OCI-M2 (cell line): Measurements from ENCODE around the gene ZYG11A.
"Not testable (repeated sequence)": the region's sequence is repeated elsewhere in the genome, so short reads cannot be mapped to it uniquely, and the experiment has no call there.

Source experiments
- DNase-seq: peaks from one replicate; lab custom pipeline; 2025; ENCODE audit not compliant: unreplicated experiment; lab: John Stamatoyannopoulos, UW

The ZYG11A gene

GRCh38 chr1:52842643-52843310 is at the start of gene ZYG11A:
TSS of gene ZYG11A (plus strand) at chr1:52842760. CDS start at chr1:52842884, 124 bp downstream.
- DNase-seq: peak; percentile 35

DNA sequence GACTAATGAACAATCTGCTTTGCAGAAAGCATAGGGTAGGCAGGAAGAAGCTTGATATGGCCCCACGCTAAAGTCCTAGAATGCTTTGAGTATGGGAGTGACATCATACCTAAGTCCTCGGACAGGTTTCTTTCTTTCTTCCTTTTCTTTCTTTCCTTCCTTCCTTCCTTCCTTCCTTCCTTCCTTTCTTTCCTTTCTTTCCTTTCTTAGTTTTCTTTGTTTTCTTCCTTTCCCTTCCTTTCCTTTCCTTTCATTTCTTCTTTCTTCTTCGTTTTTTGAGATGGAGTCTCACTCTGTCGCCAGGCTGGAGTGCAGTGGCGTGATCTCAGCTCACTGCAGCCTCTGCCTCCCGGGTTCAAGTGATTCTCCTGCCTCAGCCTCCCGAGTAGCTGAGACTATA is 48.8 kb upstream of the ZYG11A start:
- not testable (repeated sequence) for DNase-seq

- no peak for DNase-seq
Observed at GRCh38 chr1:52795464-52795863, 47.1 kb upstream of the ZYG11A start.

- DNase-seq: no peak
Observed at GRCh38 chr1:52798331-52798730, 44.2 kb upstream of the ZYG11A start.

GRCh38 chr1:52801011-52801410 is 41.5 kb upstream of the ZYG11A start:
- no peak for DNase-seq

- not testable (repeated sequence) for DNase-seq
Observed at GRCh38 chr1:52804083-52804482, 38.5 kb upstream of the ZYG11A start.

DNA sequence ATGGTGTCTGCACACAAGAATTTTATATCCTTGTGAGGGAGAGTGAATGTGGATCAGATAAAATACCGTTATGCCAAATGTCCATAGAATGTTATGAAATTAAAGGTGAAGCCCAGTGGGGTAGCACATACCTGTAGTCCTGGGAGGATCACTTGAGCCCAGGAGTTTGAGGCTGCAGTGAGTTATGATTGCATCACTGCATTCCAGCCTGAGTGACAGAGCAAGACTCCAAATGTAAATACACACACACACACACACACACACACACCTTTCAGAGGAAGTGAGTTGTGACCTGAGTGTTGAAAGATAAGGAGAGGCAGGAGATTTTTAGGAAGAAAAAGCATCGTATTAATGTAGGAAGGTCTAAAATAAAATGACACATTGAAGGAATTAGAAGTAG is 28.1 kb upstream of the ZYG11A start:
- DNase-seq: no peak

GRCh38 chr1:52820830-52821229 is 21.7 kb upstream of the ZYG11A start:
- DNase-seq: not testable (repeated sequence)

GRCh38 chr1:52825868-52826267 is 16.7 kb upstream of the ZYG11A start:
- no peak for DNase-seq

- DNase-seq: no peak
Observed at GRCh38 chr1:52834798-52835197, 7.8 kb upstream of the ZYG11A start.

- no peak for DNase-seq
Observed at GRCh38 chr1:52836035-52836434, 6.5 kb upstream of the ZYG11A start.

GRCh38 chr1:52839175-52839574 is 3.4 kb upstream of the ZYG11A start:
- not testable (repeated sequence) for DNase-seq

DNA sequence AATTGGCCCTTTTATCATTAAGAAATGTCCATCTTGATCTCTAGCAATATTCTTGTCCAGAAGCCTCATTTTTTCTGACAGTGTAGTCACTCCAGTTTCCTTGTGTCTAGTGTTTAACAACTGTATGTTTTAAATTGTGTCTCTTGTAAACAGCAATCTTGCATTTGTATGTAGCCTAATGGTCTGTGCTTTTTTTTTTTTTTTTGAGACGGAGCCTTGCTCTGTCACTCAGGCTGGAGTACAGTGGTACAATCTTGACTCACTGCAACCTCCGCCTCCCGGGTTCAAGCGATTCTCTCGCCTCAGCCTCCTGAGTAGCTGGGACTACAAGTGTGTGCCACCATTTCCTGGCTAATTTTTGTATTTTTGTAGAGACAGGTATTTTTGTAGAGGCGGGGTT is 2.6 kb downstream of the ZYG11A start:
- DNase-seq: not testable (repeated sequence)

- no peak for DNase-seq
Observed at GRCh38 chr1:52848423-52848822, 5.9 kb downstream of the ZYG11A start.

DNA sequence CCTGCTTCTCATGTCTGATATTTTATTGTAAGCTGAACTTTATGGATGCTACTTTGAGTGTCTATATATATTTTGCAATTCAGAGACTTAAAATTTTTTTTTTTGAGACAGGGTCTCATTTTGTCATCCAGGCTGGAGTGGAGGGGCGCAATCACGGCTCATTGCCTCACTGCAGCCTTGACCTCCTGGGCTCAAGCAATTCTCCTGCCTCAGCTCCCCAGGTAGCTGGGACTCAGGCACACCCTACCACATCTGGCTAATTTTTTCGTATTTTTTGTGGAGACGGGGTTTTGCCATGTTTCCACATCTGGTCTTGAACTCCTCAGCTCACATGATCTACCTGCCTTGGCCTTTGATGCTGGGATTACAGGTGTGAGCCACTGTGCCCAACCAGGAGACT is 8.4 kb downstream of the ZYG11A start:
- DNase-seq: no peak

DNA sequence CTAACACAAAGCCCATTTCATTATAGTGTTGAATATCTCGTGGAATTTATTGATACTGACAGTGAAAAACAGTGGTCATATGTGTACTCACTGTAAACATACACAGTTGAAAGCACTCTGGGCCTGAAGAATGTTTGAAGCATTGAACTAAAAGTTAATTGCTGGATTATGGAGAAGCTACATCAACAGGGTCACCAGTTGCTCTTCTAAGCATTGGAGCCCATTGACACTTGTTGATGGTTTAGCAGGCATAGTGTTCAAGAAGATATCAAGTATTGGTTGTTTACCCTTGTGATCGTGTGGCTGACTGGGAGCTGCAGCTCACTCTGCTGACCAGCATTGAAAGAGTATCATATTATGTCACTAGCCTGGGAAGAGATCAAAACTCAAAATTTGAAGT is 10.3 kb downstream of the ZYG11A start:
- no peak for DNase-seq

DNA sequence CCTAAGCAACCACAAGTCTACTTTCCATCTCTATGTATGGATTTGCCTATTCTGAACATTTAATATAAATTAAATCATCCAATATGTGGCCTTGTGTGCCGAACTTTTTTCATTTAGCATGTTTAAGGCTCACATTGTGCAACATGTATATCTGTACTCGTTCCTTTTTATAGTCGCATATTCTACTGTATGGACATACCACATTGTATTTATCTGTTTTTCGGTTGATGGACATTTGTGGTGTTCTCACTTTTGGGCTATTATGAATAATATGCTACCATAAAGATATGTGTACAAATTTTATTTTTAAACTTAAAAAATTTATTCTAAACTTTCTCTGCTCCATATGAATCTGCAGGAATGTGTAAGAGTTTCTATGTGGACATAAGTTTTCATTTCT is 13.0 kb downstream of the ZYG11A start:
- no peak for DNase-seq

DNA sequence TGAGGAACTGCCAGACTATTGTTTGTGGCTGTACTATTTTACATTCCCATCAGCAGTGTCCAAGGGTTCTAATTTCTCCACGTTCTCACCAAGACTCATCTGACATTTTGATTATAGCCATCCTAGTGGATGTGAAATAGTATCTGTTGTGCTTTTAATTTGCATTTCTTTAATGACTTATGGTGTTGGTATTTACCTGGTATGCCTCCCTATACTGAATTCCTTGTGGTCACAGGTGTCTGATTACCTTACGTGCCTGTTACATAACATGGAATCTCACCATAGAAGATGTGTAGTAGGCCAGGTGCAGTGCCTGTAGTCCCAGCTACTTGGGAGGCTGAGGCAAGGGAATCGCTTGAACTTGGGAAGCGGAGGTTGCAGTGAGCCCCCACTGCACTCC is 13.5 kb downstream of the ZYG11A start:
- DNase-seq: no peak

DNA sequence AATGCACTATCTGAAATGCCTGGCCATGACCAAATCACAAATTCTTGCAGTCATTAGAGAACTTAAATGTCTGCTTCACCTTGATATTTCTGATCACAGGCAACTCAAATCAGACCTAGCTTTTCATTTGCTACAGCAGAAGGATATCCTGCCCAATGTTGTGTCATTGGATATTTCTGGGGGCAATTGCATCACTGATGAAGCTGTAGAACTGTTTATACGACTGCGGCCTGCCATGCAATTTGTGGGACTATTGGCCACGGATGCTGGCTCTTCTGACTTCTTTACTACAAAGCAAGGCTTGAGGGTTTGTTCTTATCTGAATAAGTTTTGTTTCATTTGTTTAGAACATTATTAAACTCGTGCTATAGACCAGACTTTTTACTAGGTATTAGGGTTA is 14.9 kb downstream of the ZYG11A start:
- DNase-seq: no peak

- no peak for DNase-seq
Observed at GRCh38 chr1:52862666-52863458, 20.3 kb downstream of the ZYG11A start.

DNA sequence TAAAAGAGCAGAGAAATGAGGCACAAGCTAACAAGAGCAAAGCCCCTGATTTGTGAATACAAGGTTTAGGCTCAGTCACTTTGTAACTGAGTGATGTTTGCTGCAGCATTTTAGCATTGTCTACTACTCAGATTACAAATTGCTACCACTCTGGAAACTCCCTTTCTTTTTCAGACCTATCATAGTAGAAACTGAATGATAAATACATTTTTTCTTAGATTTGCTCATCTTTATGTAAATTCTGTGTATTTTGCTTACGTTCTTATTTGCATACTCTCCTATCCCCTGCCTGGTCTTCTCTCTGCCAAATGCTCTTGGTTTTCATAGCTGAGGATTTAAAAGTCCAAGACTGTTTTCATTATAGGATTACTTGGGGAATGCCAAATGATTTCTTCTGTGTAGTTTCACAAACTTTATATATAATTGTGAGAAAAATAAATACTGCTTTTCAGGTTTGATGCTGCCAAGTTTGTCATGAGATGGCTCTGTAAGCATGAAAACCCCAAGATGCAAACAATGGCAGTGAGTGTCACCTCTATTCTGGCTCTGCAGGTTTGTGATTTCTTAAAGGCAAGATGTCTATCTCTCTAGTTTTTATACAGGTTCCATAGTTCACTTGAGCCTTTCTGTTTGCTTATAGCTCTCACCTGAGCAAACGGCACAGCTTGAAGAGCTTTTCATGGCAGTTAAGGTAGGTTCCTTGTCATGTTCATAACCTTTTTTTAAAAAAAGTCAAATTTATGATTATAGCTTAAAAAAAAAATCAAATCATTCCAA is 24.7 kb downstream of the ZYG11A start:
- no peak for DNase-seq

DNA sequence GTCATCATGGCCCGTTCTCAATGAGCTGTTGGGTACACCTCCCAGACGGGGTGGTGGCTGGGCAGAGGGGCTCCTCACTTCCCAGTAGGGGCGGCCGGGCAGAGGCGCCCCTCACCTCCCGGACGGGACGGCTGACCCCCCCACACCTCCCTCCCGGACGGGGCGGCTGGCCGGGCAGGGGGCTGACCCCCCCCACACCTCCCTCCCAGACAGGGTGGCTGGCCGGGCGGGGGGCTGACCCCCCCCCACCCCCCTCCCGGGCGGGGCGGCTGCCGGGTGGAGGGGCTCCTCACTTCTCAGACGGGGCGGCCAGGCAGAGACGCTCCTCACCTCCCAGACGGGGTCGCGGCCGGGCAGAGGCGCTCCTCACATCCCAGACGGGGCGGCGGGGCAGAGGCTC is 27.2 kb downstream of the ZYG11A start:
- not testable (repeated sequence) for DNase-seq
